PC-9 (cell line): ENCODE results near the gene RNF180. TPM values are rescaled to one million over a fixed set of nuclear protein-coding genes. Genes with fewer than 3 reads are reported as not detected.

Experiments used
- BruUV-seq: library from RNA; stranded (reverse); fragments of 400-500 nt; replicated peaks from 2 replicates; lab custom pipeline; 2021; lab: Mats Ljungman, UMichigan
- CTCF ChIA-PET: fragments of 300-600 bp; sonication (Branson Sonifier 250); formaldehyde crosslinking; loops from one replicate; lab custom pipeline; 2022; ENCODE audit warnings: antibody characterized with exemption; lab: Charles Lee
- POLR2A ChIA-PET: fragments of 300-600 bp; sonication (Branson Sonifier 250); formaldehyde crosslinking; loops from one replicate; lab custom pipeline; 2022; ENCODE audit warnings: antibody characterized with exemption; ENCODE audit not compliant: unreplicated experiment; lab: Charles Lee
- DNase-seq, 2 experiments: peaks; one replicate each; pipeline versions ENCODE4 v3.0.0 to v3.0.0-alpha.2; 2015 to 2022; ENCODE audit warnings: mixed read lengths in 1 of 2
- H2AFZ ChIP-seq: fragments of 200-600 bp; sonication (generic); 2 replicates; pipeline ENCODE4 v1.8.1; 2017; ENCODE audit warnings: antibody characterized with exemption
- H3F3A ChIP-seq: fragments of 200-600 bp; sonication (generic); 2 replicates; pipeline ENCODE4 v1.8.1; 2017; ENCODE audit warnings: antibody characterized with exemption, mild to moderate bottlenecking, low read depth; ENCODE audit not compliant: insufficient read depth
- H3K27ac ChIP-seq: fragments of 200-600 bp; sonication (generic); 2 replicates; pipeline ENCODE4 v1.6.1; 2016; ENCODE audit warnings: mixed run types
- H3K27me3 ChIP-seq: fragments of 200-600 bp; sonication (generic); 2 replicates; pipeline ENCODE4 v1.6.1; 2016; ENCODE audit warnings: low read depth, mixed run types; ENCODE audit not compliant: insufficient read depth
- H3K36me3 ChIP-seq: fragments of 200-600 bp; sonication (generic); 2 replicates; pipeline ENCODE4 v1.6.1; 2016; ENCODE audit warnings: low read depth, mixed run types
- H3K4me1 ChIP-seq: fragments of 200-600 bp; sonication (generic); replicated peaks from 2 replicates; pipeline ENCODE4 v1.6.1; 2016; ENCODE audit warnings: mixed run types; ENCODE audit not compliant: insufficient read depth
- H3K4me2 ChIP-seq: fragments of 200-600 bp; sonication (generic); 2 replicates; pipeline ENCODE4 v1.6.1; 2017; ENCODE audit warnings: mixed run types
- H3K4me3 ChIP-seq: fragments of 200-600 bp; sonication (generic); 2 replicates; pipeline ENCODE4 v1.6.1; 2016; ENCODE audit warnings: mixed run types
- H3K79me2 ChIP-seq: fragments of 200-600 bp; sonication (generic); 2 replicates; pipeline ENCODE4 v1.6.1; 2017; ENCODE audit warnings: low read depth, mixed run types
- H3K9me2 ChIP-seq: fragments of 200-600 bp; sonication (generic); 2 replicates; pipeline ENCODE4 v1.8.1; 2017; ENCODE audit warnings: mild to moderate bottlenecking; ENCODE audit not compliant: insufficient read depth
- H3K9me3 ChIP-seq: fragments of 200-600 bp; sonication (generic); 2 replicates; pipeline ENCODE4 v1.8.1; 2016; ENCODE audit warnings: low read depth; ENCODE audit not compliant: insufficient read depth
- H4K20me1 ChIP-seq: fragments of 200-600 bp; sonication (generic); 2 replicates; pipeline ENCODE4 v1.8.1; 2017; ENCODE audit not compliant: insufficient read depth
- CTCF ChIP-seq: fragments of 200-600 bp; sonication (generic); conservative IDR thresholded peaks from 2 replicates; pipeline ENCODE4 v1.6.1; 2017; ENCODE audit warnings: mixed run types, antibody characterized with exemption, mild to moderate bottlenecking, moderate library complexity
- EZH2 ChIP-seq: fragments of 200-600 bp; sonication (generic); IDR thresholded peaks from 2 replicates; pipeline ENCODE4 v1.8.0; 2017; ENCODE audit warnings: antibody characterized with exemption, low read depth
- intact Hi-C: fragments of 100-400 bp; cut with micrococcal nuclease; formaldehyde crosslinking; loops from one replicate; pipeline ENCODE4 v1.10.0; 2022; ENCODE audit not compliant: unreplicated experiment
- total RNA-seq: library from RNA; stranded (reverse); gene quantifications from 2 replicates; pipeline ENCODE4 v1.2.3, GENCODE V29; 2021

Gene RNF180
- total RNA-seq, 1 experiment from 2014 or later, result not detected

- Histone ChIP-seq H3K79me2 (no peaks in the 10 kb centered on the region), H3K4me1 (no peaks in the 10 kb centered on the region), H3K36me3 (no peaks in the 10 kb centered on the region), H3K27ac (no peak overlapping the region), H3K9me3 (no peaks in the 10 kb centered on the region), H3K4me3 (no peak overlapping the region), H3K9me2 (no peaks in the 10 kb centered on the region), H2AFZ (0 out of 2 replicates have a peak overlapping the region, but pooled peaks have one; percentile 58), H3K4me2 (no peak overlapping the region), H3F3A (no peaks in the 10 kb centered on the region), H3K27me3 (no peaks in the 10 kb centered on the region), H4K20me1 (no peaks in the 10 kb centered on the region)
- CTCF ChIA-PET, result no interaction called here
- BruUV-seq, result no TSS peak
- intact Hi-C loops, result no loop called here
- TF ChIP-seq CTCF (no peak), EZH2 (no peak)
- POLR2A ChIA-PET, result no interaction called here
- DNase-seq, result no peak
These were observed 157.9 kb downstream of the RNF180 start for GRCh38 chr5:64323591-64323990.

GRCh38 chr5:64330728-64331231 is 165.1 kb downstream of the RNF180 start:
- no peak overlapping the region for H3K4me2 ChIP-seq

GRCh38 chr5:64331597-64332277 is 166.1 kb downstream of the RNF180 start:
- BruUV-seq, result no TSS peak
- POLR2A ChIA-PET, result no interaction called here
- TF ChIP-seq EZH2 (no peak), CTCF (no peak)

More at GRCh38 chr5:64330728-64331231, 165.1 kb downstream of the RNF180 start:
- ChIA-PET POLR2A (no interaction called here), CTCF (no interaction called here)
- Histone ChIP-seq H3K9me3 (no peaks in the 10 kb centered on the region), H4K20me1 (no peaks in the 10 kb centered on the region), H2AFZ (no peak overlapping the region; the same call in 1 of the 2 replicates), H3K36me3 (no peaks in the 10 kb centered on the region), H3K27ac (no peak overlapping the region), H3K9me2 (no peaks in the 10 kb centered on the region), H3K27me3 (no peaks in the 10 kb centered on the region), H3K79me2 (no peaks in the 10 kb centered on the region), H3K4me1 (no peaks in the 10 kb centered on the region), H3F3A (no peaks in the 10 kb centered on the region), H3K4me3 (no peak overlapping the region)
- intact Hi-C loops, result no loop called here
- no TSS peak for BruUV-seq
- DNase-seq, result no peak
- TF ChIP-seq CTCF (no peak), EZH2 (no peak)

More at GRCh38 chr5:64331597-64332277, 166.1 kb downstream of the RNF180 start:
- Histone ChIP-seq H3K9me3 (no peaks in the 10 kb centered on the region), H3F3A (no peaks in the 10 kb centered on the region), H3K27ac (no peak overlapping the region), H3K79me2 (no peaks in the 10 kb centered on the region), H3K4me1 (no peaks in the 10 kb centered on the region), H4K20me1 (no peaks in the 10 kb centered on the region), H3K4me2 (no peak overlapping the region), H3K4me3 (no peak overlapping the region), H3K27me3 (no peaks in the 10 kb centered on the region), H3K9me2 (no peaks in the 10 kb centered on the region), H2AFZ (no peak overlapping the region), H3K36me3 (no peaks in the 10 kb centered on the region)
- DNase-seq, result no peak
- CTCF ChIA-PET, result no interaction called here
- intact Hi-C loops, result no loop called here
